VCaP (cell line): ENCODE results near the gene LRRC3C.

Experiments used
- H3K27ac ChIP-seq: fragments of 450-650 bp; 2 replicates; pipeline ENCODE4 v1.5.1; 2017
- CTCF ChIP-seq: fragments of 450-650 bp; conservative IDR thresholded peaks from 2 replicates; pipeline ENCODE4 v1.5.1; 2017; ENCODE audit warnings: mild to moderate bottlenecking, moderate library complexity

LRRC3C gene

GRCh38 chr17:39981766-39982375, 54.3 kb downstream of the LRRC3C start:
- no peak for TF ChIP-seq CTCF
- peak overlapping the region; percentile 97 for H3K27ac ChIP-seq

DNA sequence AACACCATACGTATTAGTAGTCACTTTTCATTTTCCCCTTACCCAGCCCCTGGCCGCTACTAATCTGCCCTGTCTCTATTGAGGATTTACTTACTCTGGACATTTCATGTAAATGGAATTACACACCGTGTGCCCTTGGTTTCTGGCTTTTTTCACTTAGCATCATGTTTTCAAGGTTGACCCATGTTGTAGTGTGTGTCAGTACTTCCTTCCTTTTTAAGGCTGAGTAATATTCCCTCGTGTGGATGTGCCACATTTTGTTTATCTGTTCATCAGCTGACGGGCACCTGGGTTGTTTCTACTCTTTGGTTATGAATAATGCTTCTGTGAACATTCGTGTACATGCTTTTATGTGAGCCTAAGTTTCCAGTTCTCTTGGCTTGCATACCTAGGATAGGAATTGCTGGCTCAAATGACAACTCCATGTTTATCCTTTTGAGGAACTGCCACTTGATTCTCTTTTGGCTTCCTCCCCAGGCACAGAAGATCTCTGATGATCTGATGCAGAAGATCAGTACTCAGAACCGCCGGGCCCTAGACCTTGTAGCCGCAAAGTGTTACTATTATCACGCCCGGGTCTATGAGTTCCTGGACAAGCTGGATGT, 60.8 kb downstream of the LRRC3C start:
- no peak overlapping the region for H3K27ac ChIP-seq
- TF ChIP-seq CTCF = no peak

- TF ChIP-seq CTCF = no peak
- H3K27ac ChIP-seq = no peak overlapping the region
Observed at GRCh38 chr17:39994448-39994847, 66.9 kb downstream of the LRRC3C start.
